NCI-H2196 (cell line): ENCODE data around the gene HAGHL.
"Not testable (repeated sequence)": the region's sequence is repeated elsewhere in the genome, so short reads cannot be mapped to it uniquely, and the experiment has no call there.

Experiments
- DNase-seq: peaks from one replicate; lab custom pipeline; 2025; ENCODE audit not compliant: unreplicated experiment; lab: John Stamatoyannopoulos, UW

The HAGHL gene

DNA sequence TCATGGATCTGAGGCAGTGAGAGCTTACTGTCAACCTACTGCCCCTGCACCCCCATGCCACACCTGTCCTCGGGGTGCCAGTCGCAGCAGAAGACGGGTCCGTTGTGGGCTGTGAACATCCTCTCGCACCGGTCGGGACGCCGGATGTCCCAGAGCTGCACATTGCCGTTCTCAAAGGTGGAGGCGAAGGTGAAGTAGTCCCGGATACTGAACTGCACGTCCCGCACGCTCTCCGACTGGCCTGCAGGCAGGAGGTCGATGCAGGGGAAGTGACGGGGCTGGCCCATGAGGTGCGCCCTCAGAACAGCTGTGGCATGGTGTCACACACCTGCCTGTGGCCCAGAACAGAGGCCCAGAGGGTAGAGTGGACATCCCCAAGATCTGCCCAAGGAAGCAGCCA lies 39.4 kb upstream of the HAGHL start:
- DNase-seq: no peak

DNA sequence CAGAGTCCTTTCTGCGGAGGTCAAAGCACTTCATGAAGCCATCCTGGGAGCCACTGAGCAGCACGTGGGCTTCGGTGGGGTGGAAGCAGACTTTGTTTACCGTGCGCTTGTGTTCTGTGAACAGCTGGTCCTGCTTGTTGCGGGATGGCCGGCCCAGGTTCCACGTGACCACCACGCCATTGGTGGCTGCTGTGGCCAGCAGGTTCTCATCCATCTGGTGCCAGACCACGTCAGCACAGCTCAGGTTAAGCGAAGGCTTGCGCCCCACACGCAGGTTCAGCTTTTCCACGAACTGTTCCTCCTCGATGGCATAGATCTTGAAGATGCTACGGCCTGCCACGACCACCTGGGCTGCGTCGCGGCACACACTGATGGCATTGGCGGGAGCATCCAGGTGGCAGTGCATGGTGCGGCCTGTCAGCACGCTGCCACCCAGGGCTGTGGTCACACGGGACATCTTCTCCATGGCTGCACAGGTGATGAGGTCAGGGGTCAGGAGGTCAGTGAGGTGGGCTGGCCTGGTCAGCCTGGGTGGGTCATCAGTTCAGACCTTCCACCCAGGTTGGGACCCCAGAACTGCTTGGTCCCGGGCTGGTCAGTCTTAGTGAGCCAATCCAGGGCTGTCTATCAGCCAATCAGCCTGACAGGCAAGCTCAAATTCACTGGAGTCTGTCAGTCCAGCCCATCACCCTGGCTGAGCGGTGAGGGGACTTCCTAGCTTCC lies 37.6 kb upstream of the HAGHL start:
- no peak for DNase-seq

DNA sequence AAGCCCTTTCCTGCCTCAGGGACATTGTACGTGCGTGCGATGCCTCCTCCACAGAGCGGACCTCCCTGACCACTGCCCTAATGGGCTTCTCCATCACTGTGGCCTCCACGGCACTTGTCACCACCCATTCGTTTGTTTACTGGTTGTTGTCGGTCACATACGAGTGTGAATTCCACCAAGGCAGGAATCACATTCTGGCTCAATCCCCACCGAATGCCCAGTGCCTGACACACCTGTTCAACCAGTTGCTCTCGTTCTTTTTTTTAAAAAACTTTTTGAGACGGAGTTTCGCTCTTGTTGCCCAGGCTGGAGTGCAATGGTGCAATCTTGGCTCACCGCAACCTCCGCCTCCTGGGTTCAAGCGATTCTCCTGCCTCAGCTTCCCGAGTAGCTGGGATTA lies 35.7 kb upstream of the HAGHL start:
- DNase-seq: not testable (repeated sequence)

DNA sequence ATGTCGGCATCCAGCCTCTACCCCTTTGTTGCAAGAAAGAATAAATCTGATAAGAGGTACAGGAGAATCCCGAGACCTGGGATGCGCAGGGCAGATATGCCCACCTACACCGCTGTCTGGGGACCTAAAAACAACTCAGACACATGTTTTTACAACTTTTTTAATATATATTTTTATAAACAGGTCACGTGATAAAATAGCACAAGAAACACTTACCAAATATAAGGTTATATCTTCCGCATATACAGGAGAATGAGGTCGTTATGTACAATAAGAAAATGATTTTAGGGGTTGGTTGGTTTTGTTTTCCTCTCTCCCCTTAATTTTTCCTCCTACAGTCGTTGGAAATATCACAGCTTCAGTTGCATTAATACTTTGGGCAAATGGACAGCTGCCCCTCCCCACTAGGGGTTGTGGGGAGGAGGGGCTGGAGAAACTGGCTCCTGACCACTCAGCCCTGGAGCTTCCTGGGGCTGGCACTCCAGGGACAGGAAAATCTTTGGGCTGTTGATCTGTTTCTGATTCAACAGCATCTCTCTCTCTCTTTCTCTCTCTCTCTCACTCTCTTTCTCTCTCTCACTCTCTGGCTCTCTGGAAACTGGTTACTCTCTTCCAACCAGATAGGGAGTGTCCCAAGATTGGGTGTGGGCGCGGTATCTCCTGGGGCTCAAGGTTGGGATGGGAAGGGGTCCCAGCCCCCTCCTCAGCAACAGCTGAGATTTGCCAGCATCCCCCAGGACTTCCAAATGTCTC lies 34.4 kb upstream of the HAGHL start:
- no peak for DNase-seq

DNA sequence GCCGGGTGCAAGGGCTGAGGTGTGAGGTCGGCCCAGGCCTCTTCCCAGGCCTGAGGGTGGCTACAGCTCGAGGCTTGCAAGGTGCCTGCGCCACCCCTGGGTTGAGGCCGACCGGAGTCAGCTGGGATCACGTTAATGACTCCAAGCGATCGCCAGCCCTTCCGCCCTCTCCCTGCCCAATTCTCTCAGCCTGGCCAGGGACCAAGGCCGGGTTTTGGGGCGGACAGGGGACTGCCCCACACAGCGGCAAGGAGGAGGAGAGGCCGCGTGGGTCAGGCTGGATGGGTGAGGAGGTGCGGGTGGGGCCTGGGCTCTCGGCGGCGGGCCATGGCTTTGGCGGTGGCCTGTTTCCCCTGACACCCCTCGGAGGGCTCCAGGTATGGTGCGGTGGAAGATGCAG lies 33.5 kb upstream of the HAGHL start:
- no peak for DNase-seq

DNA sequence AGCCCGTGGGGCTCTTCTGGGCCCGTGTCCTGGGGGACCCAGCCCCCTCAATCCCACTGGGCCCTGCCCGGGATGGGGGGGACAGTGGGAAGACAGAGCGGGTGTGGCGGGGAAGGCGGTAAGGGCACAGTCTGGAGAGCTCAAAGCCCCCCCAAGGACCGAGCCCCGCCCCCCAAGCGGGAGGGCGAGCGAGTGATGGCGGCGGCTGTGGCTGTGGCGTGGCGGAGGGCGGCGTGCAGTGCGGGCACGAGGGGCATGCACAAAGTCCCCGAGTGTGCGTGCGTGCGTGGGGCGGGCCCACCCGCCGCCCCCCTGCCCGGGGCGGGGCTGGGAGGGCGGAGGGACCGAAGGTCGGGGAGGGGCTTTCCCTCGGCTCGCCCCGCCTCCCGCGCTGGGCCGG lies 33.1 kb upstream of the HAGHL start:
- DNase-seq: no peak

DNA sequence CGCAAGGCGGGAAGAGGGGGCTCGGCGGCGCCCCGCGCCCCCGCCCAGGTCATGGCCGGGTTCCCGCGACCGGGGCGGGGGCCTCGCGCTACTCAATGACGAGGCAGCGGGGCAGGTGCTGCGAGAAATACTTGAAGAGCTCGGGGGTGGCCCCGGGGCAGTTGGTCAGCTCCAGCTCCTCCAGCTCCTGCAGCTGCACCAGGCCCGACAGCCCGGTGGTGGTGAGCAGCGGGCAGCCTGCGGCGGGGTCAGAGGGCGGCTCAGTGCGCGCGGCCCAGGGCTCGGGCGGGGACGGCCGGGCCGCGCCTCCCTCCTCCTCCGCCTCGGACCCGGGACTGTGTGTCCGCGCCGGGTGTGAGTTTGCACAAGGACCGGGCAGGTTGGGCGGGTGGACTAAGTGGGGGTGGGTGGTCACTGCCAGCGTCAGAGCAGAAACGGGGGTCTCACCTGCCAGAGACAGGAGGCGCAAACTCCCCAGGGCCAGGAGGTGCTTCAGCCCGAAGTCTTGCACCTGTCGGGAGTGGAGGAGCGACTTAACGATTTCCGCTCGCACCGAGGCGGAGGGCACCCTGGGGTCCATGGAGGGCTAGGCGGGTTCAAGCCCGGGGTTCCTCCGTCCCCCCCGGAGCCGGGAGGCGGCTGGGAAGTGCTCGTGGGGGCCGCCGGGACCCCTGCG lies 32.6 kb upstream of the HAGHL start:
- DNase-seq: no peak

DNA sequence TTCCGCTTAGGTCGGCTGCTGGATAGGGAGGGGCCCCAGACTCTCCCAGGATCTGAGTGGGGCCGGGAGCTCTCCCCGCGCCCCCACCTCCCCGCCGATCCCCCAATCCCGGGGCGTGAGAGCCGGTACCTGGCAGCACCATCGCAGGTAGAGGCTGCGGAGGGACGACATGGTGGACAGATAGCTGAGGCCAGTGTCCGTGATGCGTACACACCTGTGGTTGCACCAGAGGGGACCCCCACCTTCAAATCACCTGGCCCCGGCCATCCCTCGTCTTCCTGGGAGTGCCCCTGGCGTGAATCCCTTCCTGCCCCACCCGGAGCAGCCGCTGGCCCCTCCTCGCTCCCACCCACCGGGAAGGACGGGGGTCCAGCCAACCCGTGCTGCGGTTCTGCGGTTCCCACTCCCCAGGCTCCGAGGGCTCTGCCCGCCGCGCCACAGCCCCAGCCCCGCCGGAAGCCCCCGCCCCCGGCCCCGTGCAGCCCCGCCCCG lies 32.0 kb upstream of the HAGHL start:
- DNase-seq: no peak

DNA sequence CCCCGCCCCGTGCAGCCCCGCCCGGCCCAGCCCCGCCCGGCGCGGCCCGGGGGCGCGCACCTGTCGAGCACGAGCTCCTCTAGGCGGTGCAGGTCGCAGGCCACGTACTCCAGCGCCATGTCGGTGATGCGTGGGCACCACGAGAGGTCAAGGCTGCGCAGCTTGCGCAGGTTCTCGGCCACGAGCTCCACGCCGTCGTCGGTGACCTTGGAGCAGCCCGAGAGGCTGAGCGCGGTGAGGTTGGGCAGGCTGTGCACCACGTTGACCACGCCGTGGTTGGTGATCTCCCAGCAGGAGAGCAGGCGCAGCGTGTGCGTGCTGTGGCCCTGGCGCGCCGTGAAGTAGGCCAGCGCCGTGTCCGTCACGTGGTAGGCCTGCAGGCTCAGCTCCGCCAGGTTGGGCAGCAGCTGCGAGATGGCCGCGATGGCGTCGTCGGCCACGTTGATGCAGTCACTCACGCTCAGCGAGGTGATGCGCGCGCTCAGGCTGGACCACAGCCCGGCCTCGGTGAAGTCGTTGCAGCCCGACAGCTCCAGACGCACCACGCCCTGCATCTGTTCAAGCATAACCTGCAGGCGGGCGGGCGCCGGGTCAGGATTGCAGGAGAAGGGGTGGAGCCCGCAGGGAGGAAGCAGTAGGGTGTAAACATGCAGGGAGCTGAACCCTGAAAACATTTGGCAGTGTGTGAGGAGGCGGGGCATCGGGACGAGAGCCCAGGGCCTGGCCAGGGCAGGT lies 31.4 kb upstream of the HAGHL start:
- DNase-seq: peak; percentile 96

DNA sequence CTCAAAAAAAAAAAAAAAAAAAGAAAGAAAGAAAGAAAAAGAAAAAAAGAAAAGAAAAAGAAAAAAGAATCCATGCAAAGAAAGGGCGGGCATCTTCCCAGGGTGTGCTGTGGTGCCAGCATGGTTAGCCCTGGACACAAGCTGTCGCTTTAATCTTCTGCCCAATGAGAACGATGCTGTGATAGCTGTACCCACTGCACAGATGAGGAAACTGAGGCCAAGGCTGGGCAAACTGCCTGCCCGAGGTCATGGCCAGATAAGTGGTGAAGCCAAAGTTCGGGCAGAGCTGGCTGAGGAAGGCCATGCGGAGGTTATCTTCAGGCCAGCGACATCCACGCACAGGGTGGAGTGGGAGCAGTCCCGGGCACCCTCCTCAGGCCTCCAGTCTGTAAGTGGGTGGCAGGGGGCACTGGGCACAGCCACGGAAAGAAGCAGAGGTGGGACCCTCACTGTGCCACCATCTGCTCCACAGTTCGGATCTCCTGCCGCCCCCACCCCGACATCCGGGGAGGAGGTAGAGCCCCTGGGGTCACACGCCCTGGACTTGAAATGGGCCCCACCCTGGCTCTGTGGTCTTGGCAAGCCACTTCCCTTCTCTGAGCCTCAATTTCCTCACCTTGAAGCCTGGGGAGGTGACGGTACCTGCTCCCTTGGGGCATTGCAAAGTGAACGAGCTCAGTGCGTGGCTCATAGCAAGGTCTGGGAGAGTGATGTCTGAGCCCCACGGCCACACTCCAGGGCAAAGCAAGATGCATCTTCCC lies 27.8 kb upstream of the HAGHL start:
- no peak for DNase-seq

DNA sequence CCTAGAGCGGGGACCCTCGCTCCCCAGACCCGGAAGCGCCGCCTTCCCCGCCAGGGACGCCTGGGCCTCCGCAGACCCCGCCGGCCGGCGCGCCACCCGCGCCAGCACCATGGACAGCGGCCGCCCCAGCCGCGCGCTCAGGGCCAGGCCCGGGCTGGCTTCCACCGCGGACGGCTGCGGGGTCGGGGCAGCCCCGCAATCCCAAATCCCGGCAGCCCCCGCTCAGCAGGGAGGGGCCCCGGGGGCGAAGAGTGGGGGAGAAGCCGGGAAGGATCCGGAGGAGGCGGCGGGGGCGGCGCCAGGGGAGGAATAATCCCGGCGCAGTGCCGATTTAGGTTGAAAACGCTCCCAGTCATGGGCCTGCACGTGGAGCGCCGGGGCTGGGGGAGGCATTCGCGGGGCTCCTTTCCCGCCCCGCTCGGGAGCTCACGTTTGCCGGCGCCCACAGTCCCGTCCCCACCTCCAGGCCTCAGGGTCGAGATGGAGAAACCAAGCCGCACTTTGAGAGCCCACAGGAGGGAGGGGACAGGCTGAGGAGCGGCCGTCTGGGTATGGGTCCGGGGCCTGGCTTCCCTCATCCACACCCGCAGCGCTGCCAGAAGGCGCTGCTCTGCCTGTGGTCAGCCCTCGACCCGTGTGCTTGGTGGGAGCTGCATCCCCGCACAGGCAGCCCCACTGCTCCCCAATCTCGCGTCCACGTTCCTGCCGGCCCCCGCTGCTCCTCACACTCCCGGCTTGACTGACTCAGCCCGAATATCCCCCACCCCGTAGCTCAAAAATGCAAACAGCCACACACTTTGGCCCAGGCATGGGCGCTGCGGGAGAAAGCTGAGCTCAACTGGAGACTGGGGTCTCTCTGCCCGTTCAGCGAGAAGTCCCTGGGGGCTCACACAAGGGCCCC lies 26.0 kb upstream of the HAGHL start:
- no peak for DNase-seq

DNA sequence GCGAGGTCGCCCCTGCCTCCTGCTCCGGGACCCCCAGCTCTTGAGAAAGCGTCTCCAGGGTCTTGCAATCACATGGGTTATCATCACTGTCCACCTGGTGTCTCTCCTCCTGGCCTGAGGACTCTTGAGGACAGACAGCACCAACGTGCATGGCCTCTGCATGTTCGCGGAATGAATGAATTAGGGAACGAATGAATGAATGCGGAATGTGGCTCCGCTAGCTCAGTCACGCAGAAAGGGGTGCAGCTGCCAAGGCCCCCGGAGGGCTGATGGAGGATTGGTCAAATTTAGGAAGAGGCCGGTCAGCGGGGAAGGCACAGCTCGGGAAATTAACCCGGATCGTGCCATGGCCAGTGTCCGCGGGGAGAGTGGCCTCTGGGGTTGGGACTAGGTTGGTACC lies 24.6 kb upstream of the HAGHL start:
- DNase-seq: no peak

DNA sequence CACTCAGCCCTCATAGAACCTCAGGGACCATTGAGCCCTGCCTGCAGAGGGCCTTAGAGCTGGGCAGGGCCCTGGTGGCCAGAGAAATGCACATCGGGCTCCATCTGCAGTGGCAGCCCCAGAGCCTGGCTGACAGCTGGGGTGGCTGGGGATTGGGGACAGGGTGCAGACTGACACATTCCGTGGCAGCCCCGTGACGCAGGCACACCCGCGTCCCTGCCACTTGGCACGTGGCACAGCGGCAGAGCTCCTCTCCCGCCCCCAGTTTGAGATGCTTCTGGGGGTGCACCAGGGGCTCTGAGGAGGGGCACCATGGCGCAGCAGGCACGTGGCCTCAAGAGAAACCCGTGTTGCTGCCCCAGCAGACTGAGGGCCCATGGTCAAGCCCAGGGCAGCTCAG lies 23.5 kb upstream of the HAGHL start:
- DNase-seq: no peak

DNA sequence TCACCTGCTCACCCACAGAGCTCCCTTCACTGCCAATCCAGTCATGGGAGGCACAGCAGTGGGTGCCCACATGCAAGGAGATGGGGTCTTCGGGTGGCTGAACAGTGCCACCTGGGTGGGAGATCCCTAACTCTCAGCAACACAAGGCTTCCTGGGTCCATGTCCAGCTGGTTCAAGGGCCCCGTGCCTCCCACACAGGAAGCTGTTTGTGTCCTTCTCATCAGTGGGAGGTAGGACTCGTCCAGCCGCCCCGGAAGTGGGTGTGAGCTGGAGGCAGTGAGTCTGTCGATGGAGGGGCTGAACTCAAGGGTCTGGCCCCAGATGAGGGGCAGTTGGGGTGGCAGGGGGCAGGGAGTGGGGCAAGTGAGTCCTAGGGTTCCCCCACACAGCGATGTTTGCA lies 22.9 kb upstream of the HAGHL start:
- no peak for DNase-seq

DNA sequence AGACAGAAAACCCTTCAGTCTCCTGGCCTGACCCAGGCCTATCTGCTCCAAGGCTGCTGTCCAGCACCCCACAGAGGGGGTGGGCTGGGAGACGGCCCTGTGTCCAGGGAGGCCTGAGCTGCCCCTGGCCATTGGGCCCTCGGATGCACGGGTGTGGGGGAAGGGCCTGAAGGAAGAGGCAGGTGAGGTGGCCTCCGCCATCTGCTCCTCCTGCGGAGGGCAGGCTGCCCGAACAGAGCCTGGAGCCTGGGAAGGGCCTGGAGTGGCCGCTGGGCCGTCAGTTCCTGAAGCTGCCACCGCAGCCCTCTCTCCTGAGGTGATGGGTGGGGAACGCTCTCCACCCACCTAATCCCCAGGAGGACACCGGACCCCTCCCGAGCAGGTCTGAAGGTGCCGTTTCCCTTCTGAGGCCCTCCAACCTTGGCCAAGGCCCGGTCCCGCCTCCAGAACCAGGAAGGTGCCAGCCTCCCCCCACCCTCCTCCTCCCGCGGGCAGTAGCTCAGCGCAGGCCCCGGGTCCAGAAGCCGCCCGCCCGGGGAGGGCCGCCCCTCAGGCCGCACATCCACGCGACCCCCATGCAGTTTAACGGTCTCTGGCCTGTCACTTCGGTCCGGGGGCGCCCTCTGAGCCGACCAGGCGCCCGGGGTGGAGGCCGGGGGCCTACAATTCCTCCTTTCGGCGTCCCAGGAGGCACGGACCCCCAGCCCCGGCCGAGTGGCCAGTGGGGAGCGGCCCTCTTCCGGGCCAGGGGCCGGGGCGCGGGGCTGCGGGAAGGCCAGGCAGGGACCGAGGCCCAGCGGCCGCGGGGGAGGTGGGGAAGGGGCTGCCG lies 22.1 kb upstream of the HAGHL start:
- peak; percentile 42 for DNase-seq

DNA sequence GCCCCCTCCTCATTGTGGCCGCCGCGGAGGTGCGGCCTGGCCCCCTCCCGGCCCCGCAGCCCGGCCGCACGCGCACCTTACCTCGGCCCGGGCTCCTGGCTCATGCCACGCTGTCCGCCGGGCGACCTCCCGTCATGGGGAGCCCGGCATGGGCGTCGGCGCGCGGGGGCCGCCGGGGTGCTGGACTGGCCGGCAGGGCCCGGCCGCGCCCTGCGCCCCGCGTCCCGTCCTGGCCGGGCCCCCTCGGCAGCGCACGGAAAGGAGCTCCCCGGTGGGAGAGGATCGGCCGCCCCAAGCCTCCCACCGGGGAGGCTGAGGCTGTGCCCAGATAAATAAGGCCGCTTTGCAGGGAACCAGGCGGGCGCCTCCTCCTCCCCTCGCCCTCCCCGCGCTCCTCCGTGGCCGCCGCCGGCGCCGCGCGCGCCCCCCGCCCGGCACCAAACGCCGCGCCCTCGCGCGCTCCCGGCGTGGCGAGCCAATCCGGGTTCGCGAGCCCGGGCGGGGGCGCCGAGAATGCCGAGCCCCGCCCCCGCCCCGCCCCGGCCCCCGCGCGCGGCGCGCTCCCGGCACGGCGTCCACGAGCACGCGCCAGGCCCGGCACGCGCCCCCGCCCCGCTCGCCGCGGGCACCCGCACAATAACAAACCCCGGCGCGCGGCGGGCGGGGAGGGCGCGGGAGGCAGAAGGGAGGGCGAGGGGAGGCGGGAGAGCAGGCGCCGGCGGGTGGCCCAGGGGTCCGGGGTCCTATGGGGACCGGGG lies 21.3 kb upstream of the HAGHL start, which contains the start of gene FBXL16:
TSS of gene FBXL16 (minus strand) at position 371 of the 758 bp plus-strand sequence. CDS start 8,396 bp downstream, outside the sequence.
- DNase-seq: peak; percentile 91

DNA sequence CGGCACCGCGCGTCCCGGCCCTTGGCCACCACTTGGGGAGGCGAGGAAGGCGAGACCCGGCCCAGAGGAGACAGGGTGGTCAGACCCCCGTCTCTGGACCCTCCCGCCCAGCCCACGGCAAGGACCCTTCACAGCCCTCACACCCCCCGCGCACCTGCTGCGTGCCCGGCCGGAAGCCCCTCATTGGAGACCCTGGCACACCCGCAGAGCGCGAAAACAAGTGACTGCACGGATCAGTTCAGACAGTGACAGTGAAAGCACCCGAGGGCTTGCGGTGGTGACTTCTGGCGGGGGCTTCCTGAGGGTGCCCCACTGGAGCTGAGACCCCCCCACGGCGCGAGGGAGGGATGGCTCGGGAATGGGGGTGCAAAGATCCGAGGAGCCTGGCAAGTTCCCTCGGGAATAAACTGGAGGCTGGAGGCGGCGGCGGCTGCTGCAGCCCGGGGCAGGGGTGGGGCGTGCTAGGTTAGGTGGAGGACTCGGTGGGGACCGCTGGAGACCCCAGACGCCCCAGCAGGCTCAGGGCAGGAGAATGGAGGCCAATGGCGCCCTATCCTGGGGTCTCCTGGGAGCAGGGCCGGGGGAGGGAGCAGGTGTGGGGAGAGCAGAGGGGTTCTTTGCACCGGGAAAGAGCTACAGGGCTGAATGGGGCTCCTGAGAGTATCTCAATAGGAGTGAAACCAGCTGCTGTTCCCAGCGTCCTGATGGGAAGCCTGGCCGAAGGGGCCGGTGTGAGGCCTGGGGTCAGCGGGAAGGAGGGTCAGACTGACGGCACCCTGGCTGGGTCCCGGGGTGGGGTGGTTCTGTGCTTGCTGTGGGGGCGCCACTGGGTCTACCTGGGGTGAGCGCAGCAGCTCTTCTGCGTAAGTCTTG lies 20.5 kb upstream of the HAGHL start:
- no peak for DNase-seq
